T-helper 2 cell (primary cell): ENCODE results near the gene GOLGA2.

Experiments
- DNase-seq, 5 experiments: peaks; one replicate each; pipeline versions ENCODE4 v3.0.0 to v3.0.0-alpha.2; 2012 to 2022

The GOLGA2 gene

GRCh38 chr9:128211186-128211980 is 64.4 kb downstream of the GOLGA2 start:
- DNase-seq = no peak

GRCh38 chr9:128208946-128209669 is 66.7 kb downstream of the GOLGA2 start:
- no peak for DNase-seq

- no peak for DNase-seq
Observed at GRCh38 chr9:128208386-128208785, 67.4 kb downstream of the GOLGA2 start.

GRCh38 chr9:128206916-128207910 is 68.6 kb downstream of the GOLGA2 start:
- no peak for DNase-seq

GRCh38 chr9:128206484-128206883 is 69.3 kb downstream of the GOLGA2 start:
- DNase-seq = no peak
